Heart right ventricle (tissue), 16 donors: ENCODE measurements around the gene POLA1. TPM values are rescaled to one million over a fixed set of nuclear protein-coding genes. Genes with fewer than 3 reads are reported as not detected.

ENCODE experiments used
- ATAC-seq, 8 donors: fragments of 200-7000 bp; cut with Tn5 transposase; one replicate each; pipeline ENCODE4 v1.9.1; 2020; ENCODE audit warnings: mild to moderate bottlenecking in 8 of 8, moderate library complexity in 8 of 8, moderate number of reproducible peaks in 1 of 8
- DNase-seq, 2 donors: peaks; one replicate each; pipeline ENCODE4 v3.0.0-alpha.2; 2020
- H3K27ac ChIP-seq, 10 donors: fragments of 200-600 bp; sonication (generic) in 2 of 10; one replicate each; pipeline versions ENCODE4 v1.5.0 to v1.8.0; 2020 to 2022; ENCODE audit warnings: mild to moderate bottlenecking in 3 of 10
- H3K27me3 ChIP-seq, 7 donors: fragments of 200-600 bp; one replicate each; pipeline ENCODE4 v1.8.0; 2021 to 2022; ENCODE audit warnings: mild to moderate bottlenecking in 2 of 7
- H3K36me3 ChIP-seq, 9 donors: fragments of 200-600 bp; sonication (generic) in 1 of 9; one replicate each; pipeline versions ENCODE4 v1.5.0 to v1.8.0; 2020 to 2022; ENCODE audit warnings: mild to moderate bottlenecking in 2 of 9
- H3K4me1 ChIP-seq, 9 donors: fragments of 200-600 bp; sonication (generic) in 1 of 9; one replicate each; pipeline versions ENCODE4 v1.5.0 to v1.8.0; 2020 to 2022; ENCODE audit warnings: mild to moderate bottlenecking in 4 of 9
- H3K4me3 ChIP-seq, 10 donors: fragments of 200-600 bp; sonication (generic) in 2 of 10; one replicate each; pipeline versions ENCODE4 v1.5.0 to v1.8.0; 2020 to 2022; ENCODE audit warnings: mild to moderate bottlenecking in 7 of 10, moderate library complexity in 2 of 10
- H3K9me3 ChIP-seq, 11 donors: fragments of 200-600 bp in 10 of 11; sonication (generic) in 2 of 11; one replicate each; pipeline versions ENCODE4 v1.5.0 to v1.8.0; 2013 to 2022; ENCODE audit warnings: mild to moderate bottlenecking in 2 of 11, control low read depth in 1 of 11, moderate library complexity in 1 of 11
- CTCF ChIP-seq, 9 donors: fragments of 200-600 bp; sonication (generic) in 2 of 9; IDR thresholded peaks; one replicate each; pipeline versions ENCODE4 v1.5.0 to v1.8.0; 2021 to 2022; ENCODE audit warnings: antibody characterized with exemption in 9 of 9, mild to moderate bottlenecking in 5 of 9, moderate library complexity in 1 of 9
- WGBS, 2 donors: extraction: QIAGEN DNeasy Blood & Tissue Kit; methylation state at CpG; one replicate each; pipeline ENCODE4 v1.1.7; 2013; ENCODE audit warnings: inconsistent platforms in 1 of 2; 5-methylcytosine and 5-hydroxymethylcytosine counted together
- intact Hi-C, 10 donors: fragments of 100-400 bp; cut with DNase I; formaldehyde crosslinking; loops; one replicate each; pipeline versions ENCODE4 v1.11.1 to v1.14.2; 2022
- polyA plus RNA-seq, 2 donors: library from polyadenylated mRNA; stranded (reverse); fragments of 200-250 nt; gene quantifications; one replicate each; pipeline ENCODE4 v1.2.3, GENCODE V29; 2013
- total RNA-seq, 10 donors: library from RNA; stranded (reverse); fragmentation: NEBNext Ultra II Directional in 3 of 10; extraction: Animal tissue kit (Norgen Biotek cat#: 25700) in 3 of 10; gene quantifications; one replicate each; pipeline versions ENCODE4 v1.2.1 to v1.2.4, GENCODE V29; 2021 to 2023
- donor health status: Arrhythmogenic right ventricular cardiomyopathy.
- donor health status: ischemic (EF 13 %, LVEDD 7.1; RV severe dilation, severe dysfunction).
- donor health status: healthy with polysubstance abuse.
- donor health status: DM: no; HTN: yes; CAD: no.
- donor health status: DM: no; HTN: no; CAD: no.
- donor health status: ischemic (EF 25% LVEDD 6.9; RV normal size, moderate dysfunction).
- donor health status: ischemic (EF 25% LVEDD 5.7; RV mildly dilated, moderate dysfunction).
- donor health status: healthy.
- donor health status: DM: yes; HTN: yes; CAD: no.
- donor health status: Ischemic cardiomyopathy.
- donor health status: ischemic (EF 35%, LVEDD 5.7; RV mildly dilated, moderate dysfunction).
- donor health status: nonischemic (EF 11% LVEDD 7.7; RV severe dilation, severe dysfunction).
- donor health status: DM: yes; HTN: yes; CAD: no.
- donor health status: PGD.
- donor health status: ischemic (EF 29% LVEDD 5.4; RV normal size, mild dysfunction).
- donor health status: nonischemic (EF 23%, LVEDD 6.1; RV moderate dilation, normal function).

POLA1 gene
- total and polyA plus RNA-seq, 12 donors: 2.6 to 8.5 (median 6.1) TPM

GRCh38 chrX:24661292-24661691, 32.4 kb upstream of the POLA1 start:
- Histone ChIP-seq H3K36me3 (no peaks in the 10 kb centered on the region), H3K4me3 (no peak overlapping the region), H3K27me3 (peaks cover 0 to 21% (median 0%) of the 10 kb centered on the region in 7 donors), H3K9me3 (no peaks in the 10 kb centered on the region), H3K4me1 (no peaks in the 10 kb centered on the region), H3K27ac (no peak overlapping the region)
- intact Hi-C loops: no loop called here
- TF ChIP-seq CTCF (IDR thresholded peaks at IDR 0.05): no peak
- DNase-seq: no peak
- ATAC-seq: no peak

- Histone ChIP-seq H3K9me3 (no peaks in the 10 kb centered on the region), H3K36me3 (no peaks in the 10 kb centered on the region), H3K4me3 (no peak overlapping the region), H3K27ac (no peak overlapping the region), H3K27me3 (peaks cover 0 to 21% (median 0%) of the 10 kb centered on the region in 7 donors), H3K4me1 (no peaks in the 10 kb centered on the region)
- intact Hi-C loops: no loop called here
- ATAC-seq (peak in 2 of 8 donors; percentile 25 to 88), DNase-seq (no peak)
- TF ChIP-seq CTCF (IDR thresholded peaks at IDR 0.05): no peak
- WGBS, 2 donors: 45 to 48% methylated on average over 4 of the region's 4 CpGs
These were observed 31.4 kb upstream of the POLA1 start for GRCh38 chrX:24662352-24662751.

- Histone ChIP-seq H3K36me3 (no peaks in the 10 kb centered on the region), H3K4me3 (no peak overlapping the region), H3K27me3 (peaks cover 0 to 15% (median 0%) of the 10 kb centered on the region in 7 donors), H3K27ac (no peak overlapping the region), H3K9me3 (no peaks in the 10 kb centered on the region), H3K4me1 (peaks cover 0 to 4% (median 0%) of the 10 kb centered on the region in 9 donors)
- peak in 1 of 8 donors; percentile 28 for ATAC-seq
- WGBS, 2 donors: 3 to 5% methylated on average over 3 of the region's 3 CpGs
- no peak for DNase-seq
- intact Hi-C loops: no loop called here
- no peak for TF ChIP-seq CTCF (IDR thresholded peaks at IDR 0.05)
These were observed 25.6 kb upstream of the POLA1 start for GRCh38 chrX:24668111-24668510.

GRCh38 chrX:24672701-24673190, 21.0 kb upstream of the POLA1 start:
- Histone ChIP-seq H3K27me3 (peaks cover 0 to 35% (median 0%) of the 10 kb centered on the region in 7 donors), H3K27ac (no peak overlapping the region), H3K4me1 (peaks cover 0 to 4% (median 0%) of the 10 kb centered on the region in 9 donors), H3K36me3 (no peaks in the 10 kb centered on the region), H3K9me3 (no peaks in the 10 kb centered on the region), H3K4me3 (no peak overlapping the region)
- no peak for ATAC-seq
- TF ChIP-seq CTCF (IDR thresholded peaks at IDR 0.05): no peak
- 61% methylated on average over 11 of the region's 11 CpGs for WGBS, 2 donors
- intact Hi-C loops: no loop called here
- no peak for DNase-seq
